Urinary bladder (tissue), 4 donors: ENCODE data around the gene TMCC1. TPM values are rescaled to one million over a fixed set of nuclear protein-coding genes. Genes with fewer than 3 reads are reported as not detected.
"Not testable (repeated sequence)": the region's sequence is repeated elsewhere in the genome, so short reads cannot be mapped to it uniquely, and the experiment has no call there.

Experiments used
- DNase-seq: peaks from one replicate; pipeline ENCODE4 v3.0.0-alpha.2; 2015; ENCODE audit errors: extremely low spot score
- H3K27ac ChIP-seq: one replicate; pipeline ENCODE4 v1.5.1; 2013; ENCODE audit warnings: low read depth, mild to moderate bottlenecking, moderate library complexity
- H3K36me3 ChIP-seq: one replicate; pipeline ENCODE4 v1.6.1; 2013; ENCODE audit warnings: mild to moderate bottlenecking, moderate library complexity; ENCODE audit not compliant: insufficient read depth
- H3K4me1 ChIP-seq: one replicate; pipeline ENCODE4 v1.6.1; 2013; ENCODE audit warnings: mild to moderate bottlenecking, moderate library complexity; ENCODE audit not compliant: insufficient read depth
- H3K4me3 ChIP-seq: one replicate; pipeline ENCODE4 v1.5.1; 2013; ENCODE audit warnings: low read depth, low read length
- WGBS: extraction: QIAGEN DNeasy Blood & Tissue Kit; methylation state at CpG from one replicate; pipeline ENCODE4 v1.1.7; 2013; 5-methylcytosine and 5-hydroxymethylcytosine counted together
- polyA plus RNA-seq: library from polyadenylated mRNA; stranded (reverse); fragments of 200-250 nt; gene quantifications from one replicate; pipeline ENCODE4 v1.2.3, GENCODE V29; 2013
- total RNA-seq: library from RNA; depleted of rRNA; stranded (reverse); fragments of >200 nt; gene quantifications from one replicate; pipeline ENCODE4 v1.2.3, GENCODE V29; 2014
- donor health status: healthy with polysubstance abuse.
- donor health status: healthy.

TMCC1 gene
- total and polyA plus RNA-seq, 2 donors = 14.5 to 44.1 TPM

GRCh38 chr3:129837065-129837642, 56.4 kb downstream of the TMCC1 start:
- peaks cover 3% of the 10 kb centered on the region for H3K4me1 ChIP-seq

DNA sequence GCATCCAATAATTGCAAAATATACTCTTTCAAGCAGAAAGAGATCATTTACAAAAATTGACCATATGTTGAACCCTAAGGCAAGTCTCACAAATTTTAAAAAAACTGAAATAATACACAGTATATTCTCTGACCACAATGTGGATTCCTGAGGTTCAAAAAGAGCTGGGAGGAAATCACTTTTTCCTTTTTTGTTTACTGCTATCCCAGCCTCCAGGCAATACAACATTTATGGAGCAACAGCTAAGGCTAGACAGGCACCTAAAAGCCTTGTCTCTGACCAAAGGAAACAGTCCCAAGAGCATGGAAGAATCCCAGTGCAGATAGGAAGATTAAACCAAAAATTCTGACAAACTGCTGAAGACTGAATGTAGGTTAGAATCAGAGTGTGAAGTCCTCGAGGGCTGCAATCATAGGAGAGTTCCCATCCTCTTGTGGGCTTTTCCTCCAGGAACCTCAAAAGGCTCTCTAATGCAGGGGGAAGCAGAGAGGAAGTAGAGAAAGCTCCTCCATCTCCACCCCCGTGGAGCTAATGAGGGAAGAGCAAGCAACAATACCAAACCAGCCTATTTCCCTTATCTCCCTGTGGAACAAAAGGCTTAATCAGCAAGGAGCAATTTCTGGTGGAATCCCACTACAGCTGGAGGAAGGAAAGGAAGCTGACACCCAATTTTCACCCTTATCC, 57.0 kb downstream of the TMCC1 start:
- 35% methylated on average over 2 of the region's 2 CpGs for WGBS
- H3K4me3 ChIP-seq = no peak overlapping the region
- H3K36me3 ChIP-seq = no peaks in the 10 kb centered on the region
- no peak for DNase-seq
- no peak overlapping the region for H3K27ac ChIP-seq
- H3K4me1 ChIP-seq = peaks cover 3% of the 10 kb centered on the region

More at GRCh38 chr3:129837065-129837642, 56.4 kb downstream of the TMCC1 start:
- WGBS = 73% methylated on average over 2 of the region's 2 CpGs
- DNase-seq = peak; percentile 8
- Histone ChIP-seq H3K4me3 (no peak overlapping the region), H3K27ac (no peak overlapping the region), H3K36me3 (no peaks in the 10 kb centered on the region)

DNA sequence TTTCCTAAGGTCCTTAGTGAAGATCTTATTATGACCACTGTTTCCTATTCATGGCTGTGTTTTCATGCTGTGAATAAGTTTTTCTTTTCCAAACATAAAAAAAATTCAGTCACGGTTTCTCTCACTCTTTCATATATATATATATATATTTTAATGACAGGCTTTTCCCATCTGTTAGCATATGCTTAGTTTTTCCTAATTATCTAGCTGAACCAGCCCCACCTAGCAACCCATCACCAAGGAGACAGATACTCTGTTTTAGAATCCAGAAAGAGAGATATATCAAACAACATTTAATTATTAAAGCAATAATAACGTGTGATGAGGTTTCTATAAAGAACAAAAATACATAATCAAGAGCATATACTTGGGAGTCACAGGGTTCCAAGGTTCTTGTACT, 58.3 kb downstream of the TMCC1 start:
- no peak for DNase-seq
- 61% methylated on average over 2 of the region's 2 CpGs for WGBS

DNA sequence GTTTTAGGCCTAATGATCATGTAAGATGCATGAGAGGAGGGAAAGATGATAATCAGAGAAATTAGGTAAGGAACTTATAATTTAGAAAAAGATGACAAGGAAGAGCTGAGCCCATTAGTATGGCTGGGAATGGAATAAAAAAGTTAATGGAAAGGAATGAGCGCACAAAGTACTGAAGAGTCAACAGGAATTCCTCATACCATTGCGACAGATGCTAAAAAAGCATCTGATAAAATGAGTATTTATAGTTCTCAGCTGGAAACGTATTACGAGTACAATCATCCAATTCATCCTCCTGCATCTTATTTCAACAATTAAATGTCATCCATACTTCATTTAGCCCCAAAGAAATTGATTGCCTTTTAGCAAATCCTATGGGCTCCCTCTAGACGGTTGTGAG, 58.9 kb downstream of the TMCC1 start:
- Histone ChIP-seq H3K36me3 (no peaks in the 10 kb centered on the region), H3K4me1 (peaks cover 3% of the 10 kb centered on the region), H3K27ac (no peak overlapping the region), H3K4me3 (no peak overlapping the region)
- DNase-seq = no peak
- 54% methylated on average over 5 of the region's 5 CpGs for WGBS

More for the DNA sequence above, 58.3 kb downstream of the TMCC1 start:
- no peak overlapping the region for H3K4me3 ChIP-seq
- no peak overlapping the region for H3K27ac ChIP-seq
- peaks cover 3% of the 10 kb centered on the region for H3K4me1 ChIP-seq
- H3K36me3 ChIP-seq = no peaks in the 10 kb centered on the region

DNA sequence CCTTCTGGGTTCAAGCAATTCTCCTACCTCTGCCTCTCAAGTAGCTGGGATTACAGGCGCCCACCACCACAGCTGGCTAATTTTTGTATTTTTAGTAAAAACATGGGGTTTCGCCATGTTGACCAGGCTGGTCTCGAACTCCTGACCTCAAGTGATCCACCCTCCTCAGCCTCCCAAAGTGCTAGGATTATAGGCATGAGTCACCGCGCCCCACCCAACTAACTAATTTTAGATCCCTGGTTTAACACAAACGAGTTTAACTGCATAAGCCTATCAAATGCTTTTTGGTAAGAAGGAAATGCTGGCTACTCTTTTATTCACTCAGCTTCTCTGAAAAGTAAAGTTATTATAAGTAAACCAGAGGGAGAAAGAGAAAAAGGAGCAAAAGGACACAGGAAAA, 61.6 kb downstream of the TMCC1 start:
- not testable (repeated sequence) for H3K27ac ChIP-seq, H3K36me3 ChIP-seq, H3K4me3 ChIP-seq, H3K4me1 ChIP-seq, DNase-seq
- 80% methylated on average over 6 of the region's 6 CpGs for WGBS

DNA sequence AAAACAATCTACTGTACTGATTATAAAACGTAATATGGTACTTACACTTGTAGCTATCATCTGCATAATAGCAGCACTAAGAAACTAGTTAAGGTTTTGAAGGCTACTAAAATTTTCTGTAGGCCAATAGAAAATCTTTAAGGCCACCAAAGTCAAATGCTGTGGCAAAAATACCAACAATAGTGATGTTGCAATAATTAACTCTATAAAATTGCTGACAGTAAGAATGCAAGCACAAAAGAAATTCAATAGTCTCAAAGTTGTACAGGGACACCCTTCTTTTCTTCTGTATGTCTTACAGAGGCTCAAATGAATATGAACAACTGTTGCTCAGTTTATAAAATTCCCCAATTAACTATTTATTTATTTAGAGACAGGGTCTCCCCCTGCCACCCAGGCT, 62.0 kb downstream of the TMCC1 start:
- no peak for DNase-seq
- H3K27ac ChIP-seq = no peak overlapping the region
- H3K4me1 ChIP-seq = no peaks in the 10 kb centered on the region
- 96% methylated on average over 1 of the region's 1 CpG for WGBS
- H3K4me3 ChIP-seq = no peak overlapping the region
- no peaks in the 10 kb centered on the region for H3K36me3 ChIP-seq

DNA sequence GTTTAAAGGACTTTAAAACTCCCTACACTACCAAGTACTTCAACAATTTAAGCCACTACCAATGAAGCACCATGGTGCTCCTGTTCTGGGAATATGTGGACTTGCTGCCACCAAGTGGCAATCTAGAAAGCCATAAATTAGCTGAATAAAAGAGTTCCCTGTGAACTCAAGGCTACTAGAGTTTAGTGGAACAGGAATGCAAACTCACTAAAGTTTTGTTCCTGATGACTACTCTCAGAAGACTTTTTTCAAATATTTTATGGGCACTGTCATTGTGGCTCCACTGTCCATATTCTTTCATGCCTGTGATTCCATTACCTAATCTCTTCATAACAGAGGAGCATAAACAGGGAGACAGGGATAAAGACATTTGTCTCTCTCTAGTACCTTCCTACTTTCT, 63.9 kb downstream of the TMCC1 start:
- Histone ChIP-seq H3K36me3 (no peaks in the 10 kb centered on the region), H3K27ac (no peak overlapping the region), H3K4me1 (no peaks in the 10 kb centered on the region), H3K4me3 (no peak overlapping the region)
- DNase-seq = peak; percentile 61

DNA sequence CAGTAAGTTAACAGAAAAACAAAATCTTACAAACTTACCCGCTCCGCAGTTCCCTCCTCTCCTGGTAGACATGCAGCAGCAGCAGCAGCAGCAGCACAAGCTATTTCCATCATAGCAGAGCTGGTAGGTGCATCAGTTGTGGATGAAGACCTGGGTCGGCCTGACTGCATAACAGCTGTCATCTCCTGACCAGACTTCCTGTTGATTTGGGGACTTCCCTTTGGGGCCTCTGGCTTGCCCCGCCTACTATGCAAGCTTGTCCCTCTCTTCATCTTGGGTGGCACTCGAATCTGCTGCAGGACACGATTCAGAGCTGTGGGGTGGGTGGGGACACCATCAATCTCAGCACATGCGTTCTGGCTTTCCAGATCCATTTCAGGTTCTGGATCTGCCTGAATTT, 65.7 kb downstream of the TMCC1 start:
- WGBS = 77% methylated on average over 7 of the region's 7 CpGs
- no peaks in the 10 kb centered on the region for H3K4me1 ChIP-seq
- no peak overlapping the region for H3K4me3 ChIP-seq
- no peak for DNase-seq
- no peaks in the 10 kb centered on the region for H3K36me3 ChIP-seq
- no peak overlapping the region for H3K27ac ChIP-seq

DNA sequence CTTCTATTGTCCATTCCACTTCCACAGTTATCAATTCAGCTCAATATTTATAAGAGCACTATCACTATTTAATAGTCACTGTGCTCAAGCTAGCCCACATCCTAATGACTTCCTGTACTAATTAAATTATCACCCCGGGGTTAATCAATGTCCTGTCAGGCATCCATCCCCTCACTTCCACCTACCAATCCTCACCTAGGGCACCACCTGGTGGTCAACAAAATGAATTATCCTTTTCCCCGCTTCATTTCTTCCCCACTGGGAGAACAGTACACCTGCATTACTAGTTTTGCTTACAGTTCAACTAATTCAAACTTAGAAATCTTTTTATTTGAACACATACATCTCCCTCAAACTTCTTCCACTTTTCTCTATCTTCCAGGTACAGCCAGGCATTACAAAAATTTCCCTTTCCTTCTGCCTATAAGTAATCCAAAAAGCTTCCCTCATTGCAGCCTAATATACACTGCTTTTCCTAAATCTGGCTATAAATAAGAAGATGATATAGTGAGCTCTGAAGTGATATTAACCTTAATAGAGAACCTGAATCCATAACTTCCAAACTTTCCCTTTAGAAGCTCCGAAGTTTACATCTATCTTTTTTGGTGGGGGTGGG, 68.5 kb downstream of the TMCC1 start:
- no peak overlapping the region for H3K4me3 ChIP-seq
- WGBS = 53% methylated on average over 3 of the region's 3 CpGs
- H3K36me3 ChIP-seq = no peaks in the 10 kb centered on the region
- no peak for DNase-seq
- no peak overlapping the region for H3K27ac ChIP-seq
- H3K4me1 ChIP-seq = no peaks in the 10 kb centered on the region

GRCh38 chr3:129822679-129823078, 70.8 kb downstream of the TMCC1 start:
- no peak for DNase-seq
- 92% methylated on average over 1 of the region's 1 CpG for WGBS
- H3K4me1 ChIP-seq = no peaks in the 10 kb centered on the region
- H3K36me3 ChIP-seq = no peaks in the 10 kb centered on the region
- H3K27ac ChIP-seq = no peak overlapping the region
- no peak overlapping the region for H3K4me3 ChIP-seq

GRCh38 chr3:129822241-129822640, 71.3 kb downstream of the TMCC1 start:
- Histone ChIP-seq H3K4me1 (no peaks in the 10 kb centered on the region), H3K4me3 (no peak overlapping the region), H3K27ac (no peak overlapping the region), H3K36me3 (no peaks in the 10 kb centered on the region)
- 79% methylated on average over 1 of the region's 1 CpG for WGBS
- no peak for DNase-seq

- no peak for DNase-seq
- 37% methylated on average over 4 of the region's 4 CpGs for WGBS
- H3K36me3 ChIP-seq = no peaks in the 10 kb centered on the region
- H3K27ac ChIP-seq = no peak overlapping the region
- no peaks in the 10 kb centered on the region for H3K4me1 ChIP-seq
- no peak overlapping the region for H3K4me3 ChIP-seq
These were observed 72.9 kb downstream of the TMCC1 start for GRCh38 chr3:129820587-129820986.

GRCh38 chr3:129812589-129812988, 80.9 kb downstream of the TMCC1 start:
- WGBS = 58% methylated on average over 3 of the region's 3 CpGs
- Histone ChIP-seq H3K4me1 (no peaks in the 10 kb centered on the region), H3K36me3 (no peaks in the 10 kb centered on the region), H3K4me3 (no peak overlapping the region), H3K27ac (no peak overlapping the region)
- no peak for DNase-seq

DNA sequence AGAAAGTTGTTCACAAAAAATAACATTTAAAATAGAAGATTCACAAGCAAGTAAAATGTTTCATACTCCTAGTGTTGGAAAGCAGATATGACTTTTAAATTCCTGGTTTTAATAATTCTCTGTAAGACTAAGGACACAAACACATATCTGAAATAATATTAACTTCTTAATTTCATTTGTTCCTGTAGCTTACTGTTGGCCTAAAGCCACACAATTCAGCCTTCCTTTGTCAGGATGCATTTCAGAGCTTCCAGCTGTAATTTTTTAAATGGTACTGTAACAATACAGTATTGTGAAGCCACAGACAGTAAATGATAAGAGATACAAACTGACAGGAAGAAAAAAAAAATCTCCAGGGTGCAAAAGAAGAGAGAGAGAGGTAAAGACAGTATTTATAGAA, 84.2 kb downstream of the TMCC1 start:
- Histone ChIP-seq H3K27ac (no peak overlapping the region), H3K4me3 (no peak overlapping the region), H3K36me3 (no peaks in the 10 kb centered on the region), H3K4me1 (peaks cover 2% of the 10 kb centered on the region)
- DNase-seq = no peak
